ENCODE data around the gene ATOH8.
"Not testable (repeated sequence)": the region's sequence is repeated elsewhere in the genome, so short reads cannot be mapped to it uniquely, and the experiment has no call there.

ATOH8 gene

GRCh38 chr2:85828725-85829124 is 74.9 kb downstream of the ATOH8 start:
- DNase-seq: no peak

GRCh38 chr2:85829394-85829793 is 75.6 kb downstream of the ATOH8 start:
- DNase-seq: not testable (repeated sequence)

GRCh38 chr2:85830645-85831044 is 76.9 kb downstream of the ATOH8 start:
- DNase-seq: no peak

- no peak for DNase-seq
These were observed 77.9 kb downstream of the ATOH8 start for GRCh38 chr2:85831735-85832134.

GRCh38 chr2:85834466-85834865 is 80.7 kb downstream of the ATOH8 start:
- no peak for DNase-seq

Measured in suppressor macrophage (primary cell).